Measurements from ENCODE around the gene SETD2. TPM values are rescaled to one million over a fixed set of nuclear protein-coding genes. Genes with fewer than 3 reads are reported as not detected.
A peak's percentile ranks its signal among the peaks of the same experiment; 100 is the strongest.

The SETD2 gene
- total RNA-seq, 4 donors from 2014 or later = 54.0 to 70.2 (median 58.5) TPM

DNA sequence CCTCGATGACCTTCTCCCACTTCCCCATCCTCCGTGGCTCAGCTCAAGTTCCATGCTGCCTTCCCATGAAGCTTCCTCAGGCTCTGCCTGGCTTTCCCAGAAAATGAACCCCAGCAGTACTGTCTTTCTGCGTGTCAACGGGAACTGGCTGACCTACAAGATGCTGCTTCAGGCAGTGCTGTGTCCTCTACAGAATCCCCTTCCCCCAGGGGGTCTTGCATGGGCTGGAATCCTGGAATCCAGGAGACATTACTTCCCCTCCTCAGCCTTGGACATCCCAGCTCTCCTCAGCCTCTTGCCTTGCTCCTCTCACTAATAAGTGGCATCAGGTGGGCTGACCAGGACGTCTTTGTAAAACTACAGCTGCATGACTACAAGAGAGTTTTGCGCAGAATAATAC lies 192.8 kb downstream of the SETD2 start:
- Histone ChIP-seq H3K27ac (peak overlapping the region; percentile 26 to 71 (median 54)), H3K9me3 (no peaks in the 10 kb centered on the region), H3K4me3 (no peak overlapping the region), H3K27me3 (no peaks in the 10 kb centered on the region), H3K4me1 (peaks cover 10 to 98% (median 65%) of the 10 kb centered on the region in 3 donors), H3K36me3 (no peaks in the 10 kb centered on the region)
- ATAC-seq = no peak
- TF ChIP-seq EP300 (IDR thresholded peaks at IDR 0.05) (no peak), POLR2AphosphoS5 (IDR thresholded peaks at IDR 0.05) (no peak), POLR2A (IDR thresholded peaks at IDR 0.05) (no peak)
- TF ChIP-seq, protein P1, sequence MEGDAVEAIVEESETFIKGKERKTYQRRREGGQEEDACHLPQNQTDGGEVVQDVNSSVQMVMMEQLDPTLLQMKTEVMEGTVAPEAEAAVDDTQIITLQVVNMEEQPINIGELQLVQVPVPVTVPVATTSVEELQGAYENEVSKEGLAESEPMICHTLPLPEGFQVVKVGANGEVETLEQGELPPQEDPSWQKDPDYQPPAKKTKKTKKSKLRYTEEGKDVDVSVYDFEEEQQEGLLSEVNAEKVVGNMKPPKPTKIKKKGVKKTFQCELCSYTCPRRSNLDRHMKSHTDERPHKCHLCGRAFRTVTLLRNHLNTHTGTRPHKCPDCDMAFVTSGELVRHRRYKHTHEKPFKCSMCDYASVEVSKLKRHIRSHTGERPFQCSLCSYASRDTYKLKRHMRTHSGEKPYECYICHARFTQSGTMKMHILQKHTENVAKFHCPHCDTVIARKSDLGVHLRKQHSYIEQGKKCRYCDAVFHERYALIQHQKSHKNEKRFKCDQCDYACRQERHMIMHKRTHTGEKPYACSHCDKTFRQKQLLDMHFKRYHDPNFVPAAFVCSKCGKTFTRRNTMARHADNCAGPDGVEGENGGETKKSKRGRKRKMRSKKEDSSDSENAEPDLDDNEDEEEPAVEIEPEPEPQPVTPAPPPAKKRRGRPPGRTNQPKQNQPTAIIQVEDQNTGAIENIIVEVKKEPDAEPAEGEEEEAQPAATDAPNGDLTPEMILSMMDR (IDR thresholded peaks at IDR 0.05) = no peak
- 50 to 60% methylated on average over 1 to 6 of the region's 6 CpGs for WGBS, 2 donors (ENCODE audit: low coverage in 1 of 2)

DNA sequence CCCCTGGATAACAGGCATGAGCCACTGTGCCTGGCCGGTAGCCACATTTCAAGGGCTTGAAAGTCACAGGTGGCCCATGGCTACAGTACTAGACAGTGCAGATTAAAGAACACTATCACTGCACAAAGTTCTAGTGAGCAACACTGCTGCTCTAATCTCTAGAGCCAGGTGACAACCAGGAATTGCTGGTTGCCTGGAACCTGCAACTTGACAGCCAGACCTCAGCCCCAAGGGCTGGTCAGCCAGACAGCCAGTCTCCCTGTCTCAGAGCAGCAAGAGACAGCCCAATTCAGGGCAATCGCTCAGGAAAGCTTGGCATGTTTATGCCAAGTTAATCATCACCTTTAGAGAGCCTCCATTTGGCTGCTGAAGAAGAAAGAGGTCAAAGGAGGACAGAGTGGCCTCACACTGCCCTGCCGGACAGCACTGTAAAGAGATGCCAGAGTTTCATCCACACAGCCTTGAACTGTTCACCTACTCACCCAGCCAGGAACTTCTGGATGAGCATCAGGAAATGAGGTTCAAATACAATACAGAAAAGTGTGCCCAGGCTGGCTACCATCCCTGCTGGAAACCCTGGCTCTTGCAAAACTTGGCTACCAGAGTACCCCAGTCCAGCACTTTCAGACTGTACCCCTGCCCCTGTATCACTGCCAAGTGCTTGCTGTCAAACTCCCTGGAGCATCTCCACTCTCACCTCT lies 193.4 kb downstream of the SETD2 start:
- H3K9me3 ChIP-seq = no peaks in the 10 kb centered on the region
- peak overlapping the region; percentile 26 to 71 (median 54) for H3K27ac ChIP-seq
- ATAC-seq = peak; percentile 85
- H3K4me3 ChIP-seq = no peak overlapping the region
- H3K36me3 ChIP-seq = peaks cover 0 to 3% of the 10 kb centered on the region in 2 donors
- TF ChIP-seq POLR2A (IDR thresholded peaks at IDR 0.05) (no peak), POLR2AphosphoS5 (IDR thresholded peaks at IDR 0.05) (peak; percentile 46), EP300 (IDR thresholded peaks at IDR 0.05) (no peak)
- TF ChIP-seq, protein P1 (IDR thresholded peaks at IDR 0.05) = no peak
- WGBS, 2 donors (ENCODE audit: low coverage in 1 of 2) = 33 to 60% methylated on average over 1 to 2 of the region's 3 CpGs
- H3K27me3 ChIP-seq = no peaks in the 10 kb centered on the region
- H3K4me1 ChIP-seq = peaks cover 10 to 100% (median 67%) of the 10 kb centered on the region in 3 donors

DNA sequence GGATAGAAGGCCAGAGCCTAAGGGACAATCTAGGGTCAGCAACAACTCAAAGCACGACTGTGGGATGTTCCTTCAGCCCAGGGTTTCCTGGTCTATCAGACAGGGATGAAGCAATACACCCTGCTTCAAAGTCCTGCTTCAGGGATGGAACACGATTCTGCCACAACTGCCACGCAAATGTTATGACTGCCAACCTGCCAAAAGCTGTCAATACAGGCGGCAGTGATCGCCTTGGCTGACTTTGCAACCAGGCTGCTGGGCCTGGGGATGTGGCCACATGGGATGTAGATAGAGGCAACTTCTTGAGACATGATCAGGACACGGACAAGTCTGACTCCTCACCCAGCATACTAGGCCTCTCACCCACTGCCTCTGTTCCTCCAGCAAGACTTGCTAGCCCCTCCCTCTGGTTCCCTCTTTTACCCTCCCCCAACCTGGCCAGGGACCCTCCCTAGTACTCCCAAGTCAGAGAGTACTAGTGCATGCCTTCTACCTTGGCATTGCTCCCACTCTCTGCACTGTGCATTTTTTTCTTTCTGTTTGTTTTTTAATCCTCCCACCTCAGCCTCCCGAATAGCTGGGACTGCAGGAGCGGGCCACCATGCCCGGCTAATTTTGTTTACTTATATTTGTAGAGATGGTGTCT lies 195.0 kb downstream of the SETD2 start:
- Histone ChIP-seq H3K36me3 (peaks cover 0 to 4% of the 10 kb centered on the region in 2 donors), H3K4me3 (no peak overlapping the region), H3K9me3 (no peaks in the 10 kb centered on the region), H3K27me3 (no peaks in the 10 kb centered on the region), H3K27ac (peak overlapping the region in 2 of 4 donors; percentile 1 to 71), H3K4me1 (peaks cover 10 to 92% (median 62%) of the 10 kb centered on the region in 3 donors)
- TF ChIP-seq, protein P1 (IDR thresholded peaks at IDR 0.05) = no peak
- no peak for TF ChIP-seq POLR2AphosphoS5 (IDR thresholded peaks at IDR 0.05)
- TF ChIP-seq EP300 (IDR thresholded peaks at IDR 0.05) = no peak
- TF ChIP-seq POLR2A (IDR thresholded peaks at IDR 0.05) = no peak
- 17 to 49% methylated on average over 2 to 9 of the region's 9 CpGs for WGBS, 2 donors (ENCODE audit: low coverage in 1 of 2)
- no peak for ATAC-seq

DNA sequence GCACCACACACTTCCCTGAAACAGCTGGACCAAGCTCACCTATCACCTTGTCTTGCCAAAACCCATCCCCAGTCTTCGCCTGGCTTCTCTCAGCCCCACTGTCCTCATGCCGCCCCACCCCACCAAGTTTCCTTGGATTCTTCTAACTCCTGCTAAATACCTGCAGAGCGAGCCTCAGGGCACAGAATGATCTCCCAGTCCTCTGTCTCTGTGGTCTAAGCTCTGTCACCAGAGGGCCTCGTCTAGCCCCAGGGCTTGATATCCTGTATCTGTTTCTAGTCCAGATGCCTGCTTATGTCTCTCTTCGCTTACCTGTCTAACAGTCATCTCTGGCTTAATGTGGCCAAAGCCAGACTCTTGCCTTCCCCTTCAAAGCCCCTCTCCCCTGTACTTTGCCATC lies 197.1 kb downstream of the SETD2 start:
- H3K36me3 ChIP-seq = peaks cover 0 to 4% of the 10 kb centered on the region in 2 donors
- WGBS, 2 donors (ENCODE audit: low coverage in 1 of 2) = 88 to 100% methylated on average over 2 to 5 of the region's 5 CpGs
- H3K27me3 ChIP-seq = no peaks in the 10 kb centered on the region
- TF ChIP-seq, protein P1 (IDR thresholded peaks at IDR 0.05) = no peak
- TF ChIP-seq POLR2AphosphoS5 (IDR thresholded peaks at IDR 0.05) = no peak
- no peak for TF ChIP-seq POLR2A (IDR thresholded peaks at IDR 0.05)
- TF ChIP-seq EP300 (IDR thresholded peaks at IDR 0.05) = no peak
- no peak for ATAC-seq
- H3K27ac ChIP-seq = no peak overlapping the region
- peaks cover 10 to 82% (median 60%) of the 10 kb centered on the region in 3 donors for H3K4me1 ChIP-seq
- H3K9me3 ChIP-seq = no peaks in the 10 kb centered on the region
- no peak overlapping the region for H3K4me3 ChIP-seq

Small RNA genes within 50 kb of the gene (small RNA-seq; reads per million reads assigned to genes)
- 0 reads per million in 4 donors for gene MRPL57P3

Other genes starting within 250 kb of the SETD2 start
- 10 to 100 TPM; 14.3 to 52.2 (median 42.0) TPM for gene CCDC12, start 187.4 kb downstream of the SETD2 start, total RNA-seq
- 10 to 100 TPM; 12.3 to 23.2 (median 20.4) TPM for gene NBEAL2, start 184.4 kb downstream of the SETD2 start, total RNA-seq
- gene KIF9, start 118.7 kb upstream of the SETD2 start, total RNA-seq = 1 to 10 TPM; 1.7 to 8.6 (median 6.6) TPM
- gene KLHL18, start 118.8 kb upstream of the SETD2 start, total RNA-seq = 10 to 100 TPM; 11.6 to 23.3 (median 15.6) TPM
- 10 to 100 TPM in 3 of 4 donors, 1 to 10 TPM in 1; 9.1 to 34.2 (median 19.5) TPM for gene PTPN23, start 216.9 kb upstream of the SETD2 start, total RNA-seq